DOHH2 (cell line): Measurements from ENCODE around the gene DIP2C.

Experiments
- CTCF ChIP-seq: fragments of 200-600 bp; sonication (generic); IDR thresholded peaks from one replicate; pipeline ENCODE4 v1.5.1; 2014; ENCODE audit warnings: antibody characterized with exemption, mild to moderate bottlenecking, low read depth, low read length; ENCODE audit not compliant: poor library complexity, severe bottlenecking
- EZH2phosphoT487 ChIP-seq: fragments of 200-600 bp; sonication (generic); IDR thresholded peaks from 2 replicates; pipeline ENCODE4 v1.6.1; 2017; ENCODE audit warnings: borderline replicate concordance, mild to moderate bottlenecking, antibody characterized with exemption, low read length, moderate library complexity, mixed read lengths

GRCh38 chr10:485776-486175 lies 203.7 kb downstream of the DIP2C start:
- TF ChIP-seq CTCF: no peak
- TF ChIP-seq EZH2phosphoT487: no peak
